HUES64 (cell line): Measurements from ENCODE around the gene GRM1.

Source experiments
- H3K27ac ChIP-seq: 2 replicates; pipeline ENCODE4 v1.7.0; 2013; ENCODE audit warnings: low read depth, low read length, inconsistent platforms
- H3K27me3 ChIP-seq: 2 replicates; pipeline ENCODE4 v1.6.1; 2013; ENCODE audit warnings: mild to moderate bottlenecking, low read length; ENCODE audit not compliant: insufficient read depth
- H3K36me3 ChIP-seq: 2 replicates; pipeline ENCODE4 v1.6.1; 2013; ENCODE audit warnings: mild to moderate bottlenecking, low read length; ENCODE audit not compliant: insufficient read depth
- H3K4me1 ChIP-seq: 2 replicates; pipeline ENCODE4 v1.6.1; 2013; ENCODE audit warnings: mild to moderate bottlenecking, low read length, moderate library complexity; ENCODE audit not compliant: insufficient read depth
- H3K4me3 ChIP-seq: 2 replicates; pipeline ENCODE4 v1.5.1; 2013; ENCODE audit warnings: mild to moderate bottlenecking, low read length, moderate library complexity
- H3K9ac ChIP-seq: 2 replicates; pipeline ENCODE4 v1.6.1; 2013; ENCODE audit warnings: mild to moderate bottlenecking, low read depth, low read length
- H3K9me3 ChIP-seq: 2 replicates; pipeline ENCODE4 v1.6.1; 2013; ENCODE audit warnings: low read depth, low read length; ENCODE audit not compliant: insufficient read depth
- WGBS: fragments of 150-250, 120-280 bp; methylation state at CpG from one replicate; pipeline ENCODE4 v1.1.7; 2013; ENCODE audit warnings: missing lambda C conversion rate; 5-methylcytosine and 5-hydroxymethylcytosine counted together

The GRM1 gene

DNA sequence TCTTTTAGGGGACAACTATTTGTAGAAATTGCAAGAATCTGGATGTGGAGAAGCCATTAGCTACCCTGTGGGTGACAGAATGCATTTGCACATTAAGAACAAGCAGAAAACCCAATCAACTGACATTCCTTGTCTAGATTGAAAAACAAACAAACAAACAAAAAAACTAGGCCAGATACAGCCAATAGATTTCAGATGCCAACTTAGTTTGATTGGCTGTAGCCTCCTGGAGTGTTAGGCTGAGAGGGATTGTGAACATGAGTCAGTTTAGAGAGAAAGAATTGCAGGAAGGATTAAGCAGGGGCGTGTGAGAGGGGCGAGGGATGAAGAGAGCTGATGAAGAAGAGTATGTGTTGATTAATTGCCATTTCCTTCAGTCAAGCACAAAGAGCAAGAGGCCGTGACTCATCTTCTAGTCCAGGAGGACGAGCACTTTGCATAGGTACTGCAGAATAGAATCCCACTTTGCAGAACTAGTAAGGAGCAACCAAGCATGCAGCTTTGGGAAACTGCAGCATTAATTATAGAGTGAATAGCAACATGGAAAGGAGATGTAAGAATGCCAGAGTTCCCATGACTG is 326.7 kb downstream of the GRM1 start:
- Histone ChIP-seq H3K36me3 (no peaks in the 10 kb centered on the region), H3K9me3 (no peaks in the 10 kb centered on the region), H3K4me1 (peaks cover 44% of the 10 kb centered on the region), H3K27me3 (no peaks in the 10 kb centered on the region), H3K27ac (no peak overlapping the region), H3K4me3 (no peak overlapping the region), H3K9ac (no peak overlapping the region)
- WGBS = 60% methylated on average over 4 of the region's 4 CpGs

DNA sequence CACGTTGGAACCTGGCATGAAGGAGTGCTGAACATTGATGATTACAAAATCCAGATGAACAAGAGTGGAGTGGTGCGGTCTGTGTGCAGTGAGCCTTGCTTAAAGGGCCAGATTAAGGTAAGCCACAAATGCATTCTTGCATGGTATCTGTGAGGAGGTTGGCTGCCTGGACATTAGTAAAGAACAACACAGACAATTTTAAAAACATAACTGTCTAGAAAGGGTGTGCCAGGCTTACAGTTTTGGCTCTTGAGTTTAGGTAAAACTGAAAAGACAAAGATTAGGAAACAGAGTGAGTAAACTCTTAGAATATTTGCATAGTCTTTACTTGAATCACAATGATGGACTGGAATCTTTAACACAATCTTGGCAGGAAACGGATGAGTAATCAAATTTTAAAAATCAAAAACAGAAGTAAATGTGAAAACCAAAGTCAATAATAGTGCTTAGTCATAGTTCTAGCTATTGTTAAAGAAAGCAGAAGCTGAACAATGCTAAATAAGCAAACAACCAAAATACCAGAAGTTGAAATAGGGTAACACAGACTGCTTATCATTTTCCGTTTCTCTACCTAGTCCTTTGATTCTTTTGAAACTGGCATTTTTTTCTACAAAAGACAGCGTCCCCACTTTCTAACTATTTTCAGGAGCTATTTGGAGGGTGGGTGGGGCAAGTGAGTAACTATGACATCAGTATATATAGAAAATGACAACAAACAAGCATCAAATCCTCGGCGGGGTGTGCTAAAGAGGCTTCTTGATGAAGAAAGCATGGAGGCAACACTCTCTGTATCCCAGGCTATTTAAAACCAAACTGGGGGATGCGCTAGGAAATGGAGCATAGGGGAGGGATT is 328.9 kb downstream of the GRM1 start:
- Histone ChIP-seq H3K36me3 (no peaks in the 10 kb centered on the region), H3K27ac (no peak overlapping the region), H3K9ac (no peak overlapping the region), H3K4me1 (peaks cover 31% of the 10 kb centered on the region), H3K4me3 (no peak overlapping the region), H3K27me3 (no peaks in the 10 kb centered on the region), H3K9me3 (no peaks in the 10 kb centered on the region)
- 97% methylated on average over 6 of the region's 8 CpGs for WGBS

DNA sequence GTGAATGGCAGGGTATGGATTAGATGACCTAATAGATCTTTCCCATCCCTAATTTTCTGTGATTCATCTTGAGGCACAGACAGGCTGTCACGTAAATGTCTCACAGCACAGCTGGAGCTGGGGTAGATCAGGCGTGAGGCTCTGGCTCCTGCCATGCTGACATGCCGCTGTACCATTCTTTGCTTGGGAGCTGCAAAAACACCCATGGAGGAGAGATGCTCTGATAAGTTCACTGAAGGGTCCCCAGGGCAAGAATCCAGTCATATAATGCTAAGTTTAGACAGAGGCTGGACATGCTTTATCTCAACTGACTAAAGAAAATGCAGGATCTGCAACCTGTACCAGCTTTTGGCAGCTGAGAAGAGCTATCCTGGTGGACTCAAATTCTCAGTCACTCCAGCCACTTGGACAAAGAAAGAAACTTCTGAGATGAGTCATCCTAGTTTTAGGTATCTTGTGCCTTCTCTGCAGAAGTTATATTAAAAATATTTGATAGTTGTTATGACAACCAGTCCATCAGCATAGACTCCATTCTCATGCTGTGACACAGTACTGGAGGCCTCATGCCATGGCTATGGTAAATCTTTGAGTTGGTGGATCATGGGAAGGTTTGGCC is 329.7 kb downstream of the GRM1 start:
- no peak overlapping the region for H3K9ac ChIP-seq
- H3K4me1 ChIP-seq = peaks cover 31% of the 10 kb centered on the region
- H3K27ac ChIP-seq = no peak overlapping the region
- H3K4me3 ChIP-seq = no peak overlapping the region
- no peaks in the 10 kb centered on the region for H3K27me3 ChIP-seq
- no peaks in the 10 kb centered on the region for H3K36me3 ChIP-seq
- WGBS = 95% methylated on average over 3 of the region's 3 CpGs
- no peaks in the 10 kb centered on the region for H3K9me3 ChIP-seq

DNA sequence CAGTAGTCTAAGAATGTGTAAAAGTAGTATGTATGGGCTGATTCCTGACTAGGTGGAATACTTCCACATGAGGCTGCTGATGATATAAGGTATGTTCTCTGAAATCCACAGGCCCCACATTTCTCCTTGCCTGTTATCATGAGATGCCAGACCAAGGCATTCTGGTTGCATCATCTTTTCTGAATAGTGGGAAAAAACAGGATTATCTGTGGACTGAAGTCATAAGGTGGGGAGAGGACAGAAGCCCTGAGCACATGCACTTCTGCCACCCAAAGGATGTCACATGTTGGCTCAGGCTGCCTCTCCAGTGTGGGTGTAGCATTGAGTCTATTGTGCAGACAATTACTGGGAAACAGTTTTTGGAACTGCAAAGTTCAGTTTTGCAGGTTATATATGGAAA is 330.3 kb downstream of the GRM1 start:
- no peaks in the 10 kb centered on the region for H3K27me3 ChIP-seq
- no peaks in the 10 kb centered on the region for H3K36me3 ChIP-seq
- H3K4me1 ChIP-seq = peaks cover 31% of the 10 kb centered on the region
- H3K4me3 ChIP-seq = no peak overlapping the region
- no peaks in the 10 kb centered on the region for H3K9me3 ChIP-seq
- no peak overlapping the region for H3K27ac ChIP-seq
- H3K9ac ChIP-seq = no peak overlapping the region

DNA sequence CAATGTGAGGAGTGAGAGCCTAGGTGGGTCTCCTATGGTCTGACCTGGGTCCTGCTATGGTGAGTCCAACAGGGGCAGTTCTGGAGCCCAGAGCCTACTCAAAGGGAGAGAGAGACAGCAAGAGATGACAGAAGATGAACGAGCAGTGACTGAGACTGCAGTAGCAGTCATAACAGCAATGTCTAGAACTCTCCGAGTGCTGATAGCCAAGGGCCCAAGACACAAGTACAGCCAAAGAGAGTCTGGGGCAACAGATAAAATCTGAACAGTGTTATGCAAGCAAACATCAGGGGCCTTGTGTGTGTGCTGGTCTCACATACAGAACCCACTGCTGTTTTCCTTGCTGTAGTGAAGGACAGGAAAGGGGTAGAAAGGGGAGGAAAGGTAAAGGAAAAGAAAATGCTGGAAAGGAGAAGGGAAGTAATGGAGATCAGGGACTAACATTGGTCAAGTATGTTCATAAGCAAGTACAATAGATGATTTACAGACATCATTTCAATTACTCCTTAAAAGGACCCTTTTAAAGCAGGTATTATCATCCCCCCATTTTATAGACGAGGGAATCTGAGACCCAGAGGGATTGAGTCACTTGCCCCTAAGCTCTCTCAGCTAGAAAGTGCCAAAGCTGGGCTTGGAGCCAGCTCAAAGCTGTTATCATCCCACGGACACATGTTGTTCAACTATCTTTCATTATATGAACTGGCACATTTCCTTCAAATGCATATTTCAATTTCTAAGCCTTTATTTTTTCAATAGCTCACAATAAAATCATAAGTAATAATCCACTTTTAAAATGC is 332.5 kb downstream of the GRM1 start:
- no peaks in the 10 kb centered on the region for H3K27me3 ChIP-seq
- peaks cover 12% of the 10 kb centered on the region; the same call in 1 of the 2 replicates for H3K4me1 ChIP-seq
- no peak overlapping the region for H3K4me3 ChIP-seq
- no peaks in the 10 kb centered on the region for H3K9me3 ChIP-seq
- 91% methylated on average over 4 of the region's 4 CpGs for WGBS
- no peak overlapping the region for H3K27ac ChIP-seq
- H3K36me3 ChIP-seq = no peaks in the 10 kb centered on the region
- H3K9ac ChIP-seq = no peak overlapping the region

DNA sequence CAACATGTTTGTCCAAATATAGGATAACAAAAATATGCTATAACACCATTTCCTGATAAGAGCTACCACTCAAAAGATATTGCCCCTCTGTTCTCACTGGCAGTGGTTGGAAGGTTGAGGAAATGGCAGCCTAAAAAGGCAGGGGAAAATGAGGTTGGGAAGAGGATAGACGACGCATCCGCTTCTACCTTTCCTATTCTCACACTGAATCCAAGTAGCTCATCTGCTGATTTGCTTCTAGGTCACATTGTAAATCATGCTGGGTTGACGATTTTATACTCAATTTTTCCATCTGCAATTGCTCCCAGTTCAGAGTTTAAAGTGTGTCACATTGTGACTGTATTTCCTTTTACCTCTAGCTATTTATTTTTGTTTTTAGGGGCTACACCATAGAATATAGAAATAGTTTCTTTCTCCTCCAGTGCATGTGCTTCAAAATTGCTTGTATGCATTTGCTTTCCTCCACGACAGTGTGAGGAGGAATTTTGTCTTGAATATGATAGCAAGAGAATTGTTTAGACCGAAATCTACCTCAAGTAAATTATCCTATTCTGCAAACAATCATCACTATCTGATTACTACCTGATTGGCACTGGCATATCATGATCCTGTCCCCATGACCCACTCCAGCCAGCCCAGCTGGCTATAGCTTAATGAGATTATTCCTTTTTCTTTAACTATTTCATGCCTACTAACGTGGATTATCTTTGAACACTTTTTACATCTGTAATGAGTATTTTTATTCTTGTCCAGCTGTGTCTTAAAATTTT is 335.2 kb downstream of the GRM1 start:
- Histone ChIP-seq H3K4me3 (no peak overlapping the region), H3K9me3 (no peaks in the 10 kb centered on the region), H3K9ac (no peak overlapping the region), H3K27me3 (no peaks in the 10 kb centered on the region), H3K36me3 (no peaks in the 10 kb centered on the region), H3K4me1 (no peaks in the 10 kb centered on the region), H3K27ac (no peak overlapping the region)
- WGBS = 93% methylated on average over 5 of the region's 7 CpGs

DNA sequence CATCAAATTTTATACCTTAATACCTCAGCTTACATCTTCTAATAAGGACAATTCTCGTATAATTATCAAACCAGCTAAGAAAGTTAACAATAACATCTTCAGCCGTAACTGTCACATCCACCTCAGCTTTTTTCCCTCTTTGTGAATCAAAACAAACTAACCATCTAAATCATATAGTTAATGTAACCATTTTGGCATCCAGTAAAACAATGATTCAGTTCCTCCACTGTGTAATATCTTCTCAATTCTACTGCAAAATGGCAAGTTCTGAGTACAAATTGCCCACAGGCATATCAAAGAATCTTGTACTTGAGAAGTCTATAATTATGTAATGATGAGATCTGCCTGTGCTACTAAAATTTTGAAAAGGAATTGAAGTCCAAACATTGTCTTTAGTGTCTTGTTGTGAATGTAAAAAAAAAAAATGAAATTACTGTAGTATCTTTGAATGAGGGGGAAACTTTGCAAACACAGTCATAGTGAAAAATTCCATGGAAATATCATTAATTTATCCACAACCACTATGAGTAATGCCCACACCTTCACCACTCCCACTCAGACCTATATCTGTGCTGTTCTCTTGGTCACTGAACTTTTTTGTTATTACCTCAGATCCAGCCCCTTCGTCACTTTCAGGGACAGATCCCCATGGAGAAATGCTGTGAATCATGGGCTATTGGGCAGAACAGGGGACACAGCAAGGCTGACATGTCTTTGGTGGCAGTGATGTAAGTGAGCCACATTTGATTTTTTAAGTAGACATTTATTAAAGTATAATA is 336.1 kb downstream of the GRM1 start:
- H3K27ac ChIP-seq = no peak overlapping the region

DNA sequence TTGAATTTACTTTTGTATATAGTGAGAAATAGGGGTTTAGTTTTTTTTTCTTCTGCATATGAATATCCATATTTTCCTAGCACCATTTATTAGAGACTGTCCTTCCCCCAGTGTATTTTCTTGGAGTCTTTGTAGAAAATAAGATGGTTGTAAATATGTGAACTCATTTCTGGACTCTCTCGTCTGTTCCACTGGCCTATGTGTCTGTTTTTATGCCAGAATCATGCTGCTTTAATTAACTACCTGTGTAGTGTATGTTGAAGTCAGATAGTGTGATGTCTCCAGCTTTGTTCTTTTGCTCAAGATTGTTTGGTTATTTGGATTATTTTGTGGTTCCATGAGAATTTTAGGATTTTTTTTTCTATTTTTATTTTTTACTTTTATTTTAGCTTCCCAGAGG is 338.2 kb downstream of the GRM1 start:
- no peak overlapping the region for H3K4me3 ChIP-seq
- no peaks in the 10 kb centered on the region for H3K9me3 ChIP-seq
- 89% methylated on average over 1 of the region's 1 CpG for WGBS
- H3K36me3 ChIP-seq = no peaks in the 10 kb centered on the region
- no peak overlapping the region for H3K27ac ChIP-seq
- no peak overlapping the region for H3K9ac ChIP-seq
- H3K27me3 ChIP-seq = no peaks in the 10 kb centered on the region
- H3K4me1 ChIP-seq = no peaks in the 10 kb centered on the region

More for the DNA sequence above, 336.1 kb downstream of the GRM1 start:
- H3K9ac ChIP-seq = no peak overlapping the region
- H3K27me3 ChIP-seq = no peaks in the 10 kb centered on the region
- 92% methylated on average over 3 of the region's 3 CpGs for WGBS
- H3K9me3 ChIP-seq = no peaks in the 10 kb centered on the region
- H3K36me3 ChIP-seq = no peaks in the 10 kb centered on the region
- H3K4me3 ChIP-seq = no peak overlapping the region
- H3K4me1 ChIP-seq = no peaks in the 10 kb centered on the region

DNA sequence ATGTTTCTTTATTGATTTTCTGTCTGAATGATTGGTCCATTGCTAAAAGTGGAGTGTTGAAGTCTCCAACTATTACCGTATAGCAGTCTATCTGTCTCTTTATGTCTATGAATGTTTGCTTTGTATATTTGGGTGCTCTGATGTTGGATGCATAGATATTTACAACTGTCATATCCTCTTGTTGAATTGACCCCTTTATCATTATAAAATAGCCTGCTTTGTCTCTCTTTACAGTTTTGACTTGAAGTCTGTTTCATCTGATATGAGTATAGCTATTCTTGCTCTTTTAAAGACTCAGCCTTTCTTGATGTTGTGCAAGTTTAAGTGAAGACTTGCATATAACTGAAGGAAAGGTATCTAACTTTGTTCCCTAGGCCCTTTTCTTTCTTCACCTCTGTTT is 341.0 kb downstream of the GRM1 start:
- WGBS = 100% methylated on average over 1 of the region's 1 CpG
- no peak overlapping the region for H3K9ac ChIP-seq
- H3K4me1 ChIP-seq = no peaks in the 10 kb centered on the region
- no peaks in the 10 kb centered on the region for H3K27me3 ChIP-seq
- H3K27ac ChIP-seq = no peak overlapping the region
- no peak overlapping the region for H3K4me3 ChIP-seq
- H3K9me3 ChIP-seq = no peaks in the 10 kb centered on the region
- no peaks in the 10 kb centered on the region for H3K36me3 ChIP-seq

DNA sequence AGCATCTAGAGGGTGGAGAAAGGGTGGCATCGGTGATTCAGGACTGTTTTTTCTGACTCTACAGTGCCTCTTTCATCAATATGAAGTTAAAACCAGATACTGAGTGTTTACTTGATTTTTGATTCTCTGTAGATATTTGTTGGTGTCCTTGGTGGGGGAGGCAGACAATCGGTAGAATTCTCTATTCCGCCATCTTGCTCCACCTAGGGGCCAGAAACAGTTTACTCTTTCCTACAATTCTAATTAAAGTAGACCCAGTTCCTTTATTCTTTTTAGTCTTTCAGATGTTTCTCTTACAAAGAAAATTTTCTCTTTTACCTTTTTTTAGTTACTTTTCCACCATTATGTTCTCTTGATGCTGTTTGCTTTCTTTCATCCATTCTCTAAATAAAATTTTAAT is 352.6 kb downstream of the GRM1 start:
- Histone ChIP-seq H3K36me3 (no peaks in the 10 kb centered on the region), H3K9me3 (no peaks in the 10 kb centered on the region), H3K27ac (no peak overlapping the region), H3K4me1 (no peaks in the 10 kb centered on the region), H3K4me3 (no peak overlapping the region), H3K27me3 (no peaks in the 10 kb centered on the region), H3K9ac (no peak overlapping the region)
- WGBS = 87% methylated on average over 3 of the region's 3 CpGs
